ENCODE data around the gene KIAA1958.

- TF ChIP-seq, protein P1, sequence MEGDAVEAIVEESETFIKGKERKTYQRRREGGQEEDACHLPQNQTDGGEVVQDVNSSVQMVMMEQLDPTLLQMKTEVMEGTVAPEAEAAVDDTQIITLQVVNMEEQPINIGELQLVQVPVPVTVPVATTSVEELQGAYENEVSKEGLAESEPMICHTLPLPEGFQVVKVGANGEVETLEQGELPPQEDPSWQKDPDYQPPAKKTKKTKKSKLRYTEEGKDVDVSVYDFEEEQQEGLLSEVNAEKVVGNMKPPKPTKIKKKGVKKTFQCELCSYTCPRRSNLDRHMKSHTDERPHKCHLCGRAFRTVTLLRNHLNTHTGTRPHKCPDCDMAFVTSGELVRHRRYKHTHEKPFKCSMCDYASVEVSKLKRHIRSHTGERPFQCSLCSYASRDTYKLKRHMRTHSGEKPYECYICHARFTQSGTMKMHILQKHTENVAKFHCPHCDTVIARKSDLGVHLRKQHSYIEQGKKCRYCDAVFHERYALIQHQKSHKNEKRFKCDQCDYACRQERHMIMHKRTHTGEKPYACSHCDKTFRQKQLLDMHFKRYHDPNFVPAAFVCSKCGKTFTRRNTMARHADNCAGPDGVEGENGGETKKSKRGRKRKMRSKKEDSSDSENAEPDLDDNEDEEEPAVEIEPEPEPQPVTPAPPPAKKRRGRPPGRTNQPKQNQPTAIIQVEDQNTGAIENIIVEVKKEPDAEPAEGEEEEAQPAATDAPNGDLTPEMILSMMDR (IDR thresholded peaks at IDR 0.05), result no peak
- no peak for TF ChIP-seq POLR2A (IDR thresholded peaks at IDR 0.05)
Observed at GRCh38 chr9:112574008-112574407, 87.4 kb downstream of the KIAA1958 start.

All from suprapubic skin (tissue), 3 donors.